B cell (primary cell): ENCODE measurements around the gene DNAJC3. TPM values are rescaled to one million over a fixed set of nuclear protein-coding genes. Genes with fewer than 3 reads are reported as not detected.

Experiments
- ATAC-seq: fragments of 200-7000 bp; cut with Tn5 transposase; one replicate; pipeline ENCODE4 v1.10.0; 2021; ENCODE audit warnings: low read depth, mild to moderate bottlenecking, moderate number of reproducible peaks, moderate library complexity
- CTCF ChIA-PET: fragments of 350-600 bp; sonication (Branson Sonifier 250); formaldehyde crosslinking; loops from one replicate; lab custom pipeline; 2021; ENCODE audit warnings: antibody characterized with exemption, inconsistent platforms; lab: Charles Lee
- POLR2A ChIA-PET: fragments of 350-600 bp; sonication (Branson Sonifier 250); formaldehyde crosslinking; loops from one replicate; lab custom pipeline; 2021; ENCODE audit warnings: antibody characterized with exemption; lab: Charles Lee
- DNase-seq: peaks from one replicate; pipeline ENCODE4 v3.0.0; 2013
- H2AFZ ChIP-seq: 2 replicates; pipeline ENCODE4 v1.6.1; 2012; ENCODE audit warnings: mild to moderate bottlenecking, low read depth, low read length; ENCODE audit not compliant: insufficient read depth, poor library complexity, severe bottlenecking
- H3K27ac ChIP-seq, 2 donors: 1 replicate in 1 of 2; 2 replicates in 1 of 2; pipeline ENCODE4 v1.5.1; 2012 to 2013; ENCODE audit warnings: low read length in 2 of 2, mild to moderate bottlenecking in 2 of 2, moderate library complexity in 1 of 2
- H3K27me3 ChIP-seq, 4 experiments: fragments of 200-600 bp in 1 of 4; sonication (generic) in 1 of 4; replicated peaks in 1 of 4; 1 replicate in 2 of 4; 2 replicates in 2 of 4; pipeline versions ENCODE4 v1.6.1 to v1.7.0; 2013 to 2016; ENCODE audit warnings: low read length in 3 of 4, mild to moderate bottlenecking in 2 of 4, mixed read lengths in 1 of 4, moderate library complexity in 1 of 4; ENCODE audit not compliant: insufficient read depth in 4 of 4, control insufficient read depth in 3 of 4; ENCODE audit errors: control extremely low read depth in 1 of 4
- H3K36me3 ChIP-seq, 2 experiments: replicated peaks in 1 of 2; 1 replicate in 1 of 2; 2 replicates in 1 of 2; pipeline versions ENCODE4 v1.6.1 to v1.7.1; 2013; ENCODE audit warnings: low read length in 1 of 2; ENCODE audit not compliant: insufficient read depth in 2 of 2, control insufficient read depth in 1 of 2; ENCODE audit errors: control extremely low read depth in 1 of 2, extremely low read depth in 1 of 2
- H3K4me1 ChIP-seq, 2 donors: fragments of 200-600 bp in 1 of 2; sonication (generic) in 1 of 2; 1 replicate in 1 of 2; 2 replicates in 1 of 2; pipeline versions ENCODE4 v1.5.1 to v1.6.1; 2013 to 2017; ENCODE audit warnings: low read length in 2 of 2; ENCODE audit not compliant: control insufficient read depth in 2 of 2, insufficient read depth in 2 of 2
- H3K4me2 ChIP-seq: replicated peaks from 2 replicates; pipeline ENCODE3; 2012; ENCODE audit warnings: mild to moderate bottlenecking, low read depth, low read length; ENCODE audit not compliant: poor library complexity, severe bottlenecking
- H3K4me3 ChIP-seq, 5 experiments: fragments of 200-600 bp in 1 of 5; sonication (generic) in 1 of 5; 1 replicate in 3 of 5; 2 replicates in 2 of 5; pipeline versions ENCODE4 v1.5.1 to v1.7.0; 2011 to 2016; ENCODE audit warnings: low read length in 4 of 5, mild to moderate bottlenecking in 4 of 5, low read depth in 2 of 5, control low read depth in 1 of 5, moderate library complexity in 1 of 5; ENCODE audit not compliant: insufficient read depth in 1 of 5; ENCODE audit errors: control extremely low read depth in 1 of 5, extremely low read depth in 1 of 5
- H3K79me2 ChIP-seq: fragments of 200-600 bp; sonication (generic); one replicate; pipeline ENCODE4 v1.6.0; 2016; ENCODE audit warnings: low read length; ENCODE audit not compliant: control insufficient read depth, insufficient read depth
- H3K9ac ChIP-seq: fragments of 200-600 bp; sonication (generic); 2 replicates; pipeline ENCODE4 v1.6.1; 2017; ENCODE audit warnings: mild to moderate bottlenecking, low read length, moderate library complexity
- H3K9me3 ChIP-seq, 3 donors: one replicate each; pipeline versions ENCODE4 v1.6.1 to v1.7.1; 2013; ENCODE audit warnings: low read length in 2 of 3; ENCODE audit not compliant: control insufficient read depth in 2 of 3, insufficient read depth in 1 of 3; ENCODE audit errors: control extremely low read depth in 1 of 3
- H4K20me1 ChIP-seq: 2 replicates; pipeline ENCODE4 v1.6.0; 2012; ENCODE audit warnings: mild to moderate bottlenecking, low read length; ENCODE audit not compliant: insufficient read depth, control insufficient read depth, poor library complexity, severe bottlenecking
- H3K27ac Mint-ChIP-seq: one replicate; pipeline ENCODE4 v1.8.0; 2021; ENCODE audit warnings: mixed read lengths
- H3K27me3 Mint-ChIP-seq: one replicate; pipeline ENCODE4 v1.8.0; 2021; ENCODE audit warnings: mixed read lengths
- H3K4me1 Mint-ChIP-seq: one replicate; pipeline ENCODE4 v1.8.0; 2021; ENCODE audit warnings: mixed read lengths
- H3K4me3 Mint-ChIP-seq: one replicate; pipeline ENCODE4 v1.8.0; 2021; ENCODE audit warnings: mixed read lengths
- H3K9me3 Mint-ChIP-seq: one replicate; pipeline ENCODE4 v1.8.0; 2022; ENCODE audit warnings: mixed read lengths; ENCODE audit not compliant: insufficient read depth
- CTCF ChIP-seq: fragments of 200-600 bp; IDR thresholded peaks from one replicate; pipeline ENCODE4 v1.8.0; 2022; ENCODE audit warnings: antibody characterized with exemption, mild to moderate bottlenecking
- EZH2 ChIP-seq: IDR thresholded peaks from 2 replicates; pipeline ENCODE4 v1.6.1; 2012; ENCODE audit warnings: borderline replicate concordance, low read depth, mild to moderate bottlenecking, moderate library complexity, low read length; ENCODE audit not compliant: insufficient read depth, poor library complexity, severe bottlenecking
- WGBS: methylation state at CpG from one replicate; pipeline ENCODE4 v1.1.5; 2013; ENCODE audit warnings: missing lambda C conversion rate; ENCODE audit not compliant: insufficient coverage; 5-methylcytosine and 5-hydroxymethylcytosine counted together
- intact Hi-C: fragments of 100-400 bp; cut with micrococcal nuclease; formaldehyde crosslinking; loops from one replicate; pipeline ENCODE4 v1.10.0; 2022
- polyA plus RNA-seq: library from polyadenylated mRNA; depleted of rRNA; stranded (reverse); fragments of >200 nt; gene quantifications from 2 replicates; pipeline ENCODE4 v1.2.3, GENCODE V29; 2012
- total RNA-seq, 2 donors: library from RNA; stranded (reverse); fragments of 120-200 nt in 1 of 2; gene quantifications; 1 replicate in 1 of 2; 2 replicates in 1 of 2; pipeline versions ENCODE4 v1.2.3 to v1.2.4, GENCODE V29; 2013 to 2022

Gene DNAJC3
- total and polyA plus RNA-seq, 2 donors (not counting 1 experiment from before 2014, with no cell fraction given), result 2.8 to 12.1 TPM

GRCh38 chr13:95749545-95749944 lies 72.6 kb downstream of the DNAJC3 start:
- Histone ChIP-seq H3K9me3 (no peaks in the 10 kb centered on the region), H3K36me3 (no peaks in the 10 kb centered on the region), H3K4me1 (no peaks in the 10 kb centered on the region), H3K9ac (no peak overlapping the region), H4K20me1 (no peaks in the 10 kb centered on the region), H2AFZ (no peak overlapping the region), H3K4me3 (no peak overlapping the region), H3K27ac (no peak overlapping the region), H3K79me2 (peaks cover 15% of the 10 kb centered on the region), H3K4me2 (no peak overlapping the region), H3K27me3 (no peaks in the 10 kb centered on the region)
- ChIA-PET POLR2A (no interaction called here), CTCF (interaction anchor here (0.7 kb wide), 1 partner anchor 63 kb away, joined by 4 read pairs; no protein-coding TSS in a partner anchor)
- no peak for DNase-seq
- Mint-ChIP-seq H3K27me3 (no peaks in the 10 kb centered on the region), H3K9me3 (no peaks in the 10 kb centered on the region), H3K4me3 (no peak overlapping the region), H3K27ac (no peak overlapping the region), H3K4me1 (peaks cover 2% of the 10 kb centered on the region)
- no peak for ATAC-seq
- TF ChIP-seq EZH2, result no peak
- no peak for TF ChIP-seq CTCF
- 100% methylated on average over 2 of the region's 4 CpGs for WGBS
- intact Hi-C loops, result no loop called here

- Histone ChIP-seq H3K36me3 (no peaks in the 10 kb centered on the region), H3K27me3 (no peaks in the 10 kb centered on the region), H4K20me1 (no peaks in the 10 kb centered on the region), H2AFZ (no peak overlapping the region), H3K4me1 (no peaks in the 10 kb centered on the region), H3K4me2 (no peak overlapping the region), H3K27ac (no peak overlapping the region), H3K9ac (no peak overlapping the region), H3K9me3 (no peaks in the 10 kb centered on the region), H3K4me3 (no peak overlapping the region), H3K79me2 (peaks cover 8% of the 10 kb centered on the region)
- intact Hi-C loops, result no loop called here
- H3K27me3 Mint-ChIP-seq, result no peaks in the 10 kb centered on the region
- H3K9me3 Mint-ChIP-seq, result no peaks in the 10 kb centered on the region
- ChIA-PET CTCF (no interaction called here), POLR2A (no interaction called here)
- H3K4me3 Mint-ChIP-seq, result no peak overlapping the region
- whole genome bisulfite sequencing, result no CpG with 5 or more reads among the region's 2 CpGs
- ATAC-seq (no peak), DNase-seq (no peak)
- no peak overlapping the region for H3K27ac Mint-ChIP-seq
- TF ChIP-seq CTCF (no peak), EZH2 (no peak)
- H3K4me1 Mint-ChIP-seq, result peaks cover 2% of the 10 kb centered on the region
Observed at GRCh38 chr13:95752677-95753076, 75.7 kb downstream of the DNAJC3 start.
